Glomerular visceral epithelial cell (primary cell): Measurements from ENCODE around the gene ARF5.
"Not testable (repeated sequence)": the region's sequence is repeated elsewhere in the genome, so short reads cannot be mapped to it uniquely, and the experiment has no call there.

ENCODE experiments used
- DNase-seq: peaks from one replicate; pipeline ENCODE4 v3.0.0-alpha.2; 2016; ENCODE audit errors: extremely low spot score

Gene ARF5

DNA sequence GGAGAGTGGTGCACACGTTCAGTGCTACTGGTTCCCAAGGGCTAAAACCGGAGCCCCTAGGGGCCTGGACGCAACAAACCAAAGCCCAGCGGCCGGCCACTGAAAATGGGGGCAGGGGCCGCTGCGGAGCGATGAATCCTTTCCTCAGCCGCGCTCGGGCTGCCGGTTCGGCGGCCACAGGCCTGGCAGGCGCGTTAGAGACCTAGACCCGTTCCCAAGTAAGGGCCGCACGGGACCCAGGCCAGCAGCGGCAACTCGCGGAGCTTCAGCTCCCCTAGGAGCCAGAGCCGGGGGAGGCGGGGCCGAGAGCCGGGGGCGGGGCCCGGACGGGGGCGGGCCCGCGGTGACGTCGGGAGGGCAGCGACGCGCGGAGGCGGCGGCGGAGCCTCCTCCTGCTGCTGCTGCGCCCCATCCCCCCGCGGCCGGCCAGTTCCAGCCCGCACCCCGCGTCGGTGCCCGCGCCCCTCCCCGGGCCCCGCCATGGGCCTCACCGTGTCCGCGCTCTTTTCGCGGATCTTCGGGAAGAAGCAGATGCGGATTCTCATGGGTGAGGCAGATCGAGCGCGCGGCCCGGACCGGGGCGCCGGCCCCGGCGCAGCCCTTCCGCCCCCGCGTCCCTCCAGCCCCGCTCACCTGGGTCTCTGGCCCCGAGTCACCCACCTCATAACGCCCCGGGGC, at the start of gene ARF5:
Gene ARF5, plus strand, starts transcription at position 393 of the 678 bp plus-strand sequence. Its CDS starts 88 bp downstream, at position 481.
- DNase-seq = peak; percentile 84

DNA sequence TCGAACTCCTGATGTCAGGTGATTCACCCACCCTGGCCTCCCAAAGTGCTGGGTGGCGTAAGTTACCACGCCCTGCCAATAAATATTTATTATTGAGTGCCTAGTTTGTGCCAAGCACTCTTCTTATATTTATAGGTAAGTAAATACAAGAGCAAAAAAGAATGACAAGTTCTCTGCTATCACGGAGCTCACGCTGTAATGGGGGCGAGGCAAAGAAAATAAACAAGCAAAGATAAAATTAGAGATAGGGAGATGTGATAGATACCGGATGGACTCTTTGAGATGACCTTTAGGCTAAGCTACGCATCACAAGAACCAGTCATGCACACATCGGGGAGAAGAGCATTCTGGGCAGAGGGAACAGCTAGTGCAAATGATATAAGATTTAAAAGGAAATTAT, 49.1 kb upstream of the ARF5 start:
- DNase-seq = no peak

DNA sequence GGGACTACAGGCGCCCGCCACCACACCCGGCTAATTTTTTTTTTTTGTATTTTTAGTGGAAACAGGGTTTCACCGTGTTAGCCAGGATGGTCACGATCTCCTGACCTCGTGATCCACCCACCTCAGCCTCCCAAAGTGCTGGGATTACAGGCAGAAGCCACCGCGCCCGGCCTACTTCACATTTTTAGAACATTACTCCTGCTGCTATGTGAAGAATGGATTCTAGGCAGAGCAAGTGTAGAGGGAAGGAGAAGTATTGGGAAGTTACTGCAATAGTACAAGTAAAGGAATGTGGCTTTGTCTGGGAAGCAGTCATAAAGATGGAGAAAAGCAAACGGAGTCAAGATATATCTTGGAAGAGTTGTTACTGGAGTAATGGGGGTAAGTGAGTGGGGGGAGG, 47.8 kb upstream of the ARF5 start:
- not testable (repeated sequence) for DNase-seq

DNA sequence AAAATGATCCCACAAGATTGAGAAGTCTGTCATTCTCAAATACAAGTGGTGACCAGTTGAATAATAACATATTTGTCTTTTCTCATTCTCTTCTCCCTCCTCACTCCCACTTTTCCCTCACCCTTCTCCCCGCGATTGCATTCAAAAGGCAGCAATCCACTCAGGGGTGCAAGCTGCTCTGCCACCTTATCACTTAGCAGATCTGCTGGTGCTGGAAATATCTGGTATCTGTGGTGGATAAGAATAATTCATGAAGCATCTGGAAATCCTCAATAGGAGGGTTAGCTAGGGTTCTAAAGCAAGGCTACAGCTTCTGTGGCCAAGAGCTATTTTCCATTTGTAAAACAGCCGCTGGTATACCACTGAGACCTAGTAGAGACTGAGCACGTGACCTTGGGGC, 46.7 kb upstream of the ARF5 start:
- DNase-seq = no peak

DNA sequence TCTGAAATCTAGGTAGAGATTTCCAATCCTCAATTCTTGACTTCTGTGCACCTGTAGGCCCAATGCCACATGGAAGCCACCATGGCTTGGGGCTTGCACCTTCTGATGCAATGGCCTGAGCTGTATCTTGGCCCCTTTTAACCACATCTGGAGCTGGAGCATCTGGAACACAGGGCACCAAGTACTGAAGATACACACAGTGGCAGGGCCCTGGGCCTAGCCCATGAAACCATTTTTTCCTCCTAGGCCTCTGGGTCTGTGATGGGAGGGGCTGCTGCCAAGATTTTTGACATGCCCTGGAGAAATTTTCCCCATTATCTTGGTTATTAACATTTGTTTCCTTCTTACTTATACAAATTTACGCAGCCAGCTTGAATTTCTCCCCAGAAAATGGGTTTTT, 41.9 kb upstream of the ARF5 start:
- no peak for DNase-seq

DNA sequence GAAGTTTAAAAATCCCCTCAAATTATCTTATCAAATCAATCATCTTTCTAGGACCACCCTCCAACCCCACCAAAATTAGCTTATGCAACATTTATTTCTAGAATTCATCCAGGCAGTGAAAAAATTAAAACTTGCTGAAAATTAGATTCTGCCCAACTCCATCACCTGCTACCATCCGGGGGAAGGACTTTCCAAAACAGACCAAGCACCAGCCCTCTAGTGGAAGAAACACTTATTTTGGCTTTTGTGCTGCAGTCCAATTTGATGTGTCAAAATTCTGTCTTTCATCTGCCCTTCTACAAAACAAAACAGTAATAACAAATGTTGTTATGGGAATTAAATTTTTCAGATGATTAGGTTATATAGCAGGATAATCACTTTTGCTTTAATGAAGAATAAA, 38.0 kb upstream of the ARF5 start:
- DNase-seq = no peak

DNA sequence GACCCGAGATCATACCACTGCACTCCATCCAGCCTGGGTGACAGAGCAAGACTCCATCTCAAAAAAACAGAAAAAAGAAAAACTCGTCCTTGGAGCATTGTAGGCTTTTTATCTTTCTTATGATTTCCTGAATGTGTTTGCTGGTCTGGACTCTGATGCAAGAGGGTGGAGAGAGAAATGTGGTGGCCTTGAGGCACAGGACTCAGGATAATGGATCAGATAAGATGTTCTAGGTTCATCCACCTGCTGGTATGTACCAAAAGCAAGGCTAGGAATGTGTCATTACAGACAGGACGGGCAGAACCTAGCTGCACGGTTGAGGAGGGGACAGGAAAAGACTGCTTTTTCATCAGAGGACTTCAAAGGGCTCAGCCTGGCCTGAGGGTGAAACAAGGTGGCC, 36.3 kb upstream of the ARF5 start:
- DNase-seq = no peak

DNA sequence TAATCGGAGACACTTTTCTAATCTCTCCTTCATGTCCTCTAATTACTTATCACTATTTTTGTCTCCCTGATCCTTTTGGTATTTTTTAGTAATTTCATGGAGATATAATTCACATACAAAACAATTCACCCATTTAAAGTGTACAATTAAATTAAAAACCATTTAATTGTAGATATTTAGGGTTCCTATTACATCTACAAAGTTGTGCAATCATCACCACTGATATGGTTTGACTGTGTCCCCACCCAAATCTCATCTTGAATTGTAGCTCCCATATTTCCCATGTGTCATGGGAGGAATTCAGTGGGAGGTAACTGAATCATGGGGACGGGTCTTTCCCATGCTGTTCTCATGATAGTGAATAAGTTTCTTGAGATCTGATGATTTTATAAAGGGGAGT, 31.8 kb upstream of the ARF5 start:
- no peak for DNase-seq

DNA sequence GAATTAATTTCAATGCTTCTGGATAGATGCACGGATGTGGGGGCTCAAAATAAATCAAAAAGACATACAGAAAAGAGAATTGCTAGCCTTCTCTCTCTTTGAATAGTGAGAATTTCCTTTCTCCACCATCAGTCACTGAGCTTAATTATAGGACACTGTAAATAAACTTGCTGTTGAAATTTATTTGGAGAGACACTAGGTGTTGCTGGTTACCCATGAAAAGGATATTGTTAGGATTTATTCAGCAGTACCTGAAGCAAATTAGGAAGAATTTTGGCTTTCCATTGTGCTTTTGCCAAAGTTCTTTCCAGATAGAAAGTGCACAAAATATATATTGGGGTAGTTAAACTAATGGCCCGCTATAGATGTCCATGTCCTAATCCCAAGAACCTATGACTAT, 30.4 kb upstream of the ARF5 start:
- no peak for DNase-seq

DNA sequence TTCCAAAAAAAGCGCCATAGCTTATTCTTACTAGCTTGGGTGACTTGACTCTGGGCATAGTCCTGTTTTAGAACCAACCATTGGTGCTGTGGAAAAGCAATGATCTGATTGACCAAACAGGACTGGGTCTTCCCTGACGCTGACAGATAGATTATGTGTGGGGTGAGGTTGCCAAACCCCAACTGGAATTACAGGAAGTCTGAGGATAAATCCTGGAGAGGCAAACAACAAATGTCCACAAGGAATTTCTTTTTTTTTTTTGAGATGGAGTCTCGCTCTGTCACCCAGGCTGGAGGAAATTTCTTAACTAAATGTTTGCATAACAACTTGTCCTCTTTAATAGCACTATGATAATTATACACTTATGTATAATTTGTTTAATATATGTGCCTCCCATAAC, 22.0 kb upstream of the ARF5 start:
- DNase-seq = no peak

DNA sequence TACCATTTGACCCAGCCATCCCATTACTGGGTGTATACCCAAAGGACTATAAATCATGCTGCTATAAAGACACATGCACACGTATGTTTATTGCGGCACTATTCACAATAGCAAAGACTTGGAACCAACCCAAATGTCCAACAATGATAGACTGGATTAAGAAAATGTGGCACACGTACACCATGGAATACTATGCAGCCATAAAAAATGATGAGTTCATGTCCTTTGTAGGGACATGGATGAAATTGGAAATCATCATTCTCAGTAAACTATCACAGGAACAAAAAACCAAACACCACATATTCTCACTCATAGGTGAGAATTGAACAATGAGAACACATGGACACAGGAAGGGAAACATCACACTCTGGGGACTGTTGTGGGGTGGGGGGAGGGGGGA, 20.2 kb upstream of the ARF5 start:
- DNase-seq = not testable (repeated sequence)

DNA sequence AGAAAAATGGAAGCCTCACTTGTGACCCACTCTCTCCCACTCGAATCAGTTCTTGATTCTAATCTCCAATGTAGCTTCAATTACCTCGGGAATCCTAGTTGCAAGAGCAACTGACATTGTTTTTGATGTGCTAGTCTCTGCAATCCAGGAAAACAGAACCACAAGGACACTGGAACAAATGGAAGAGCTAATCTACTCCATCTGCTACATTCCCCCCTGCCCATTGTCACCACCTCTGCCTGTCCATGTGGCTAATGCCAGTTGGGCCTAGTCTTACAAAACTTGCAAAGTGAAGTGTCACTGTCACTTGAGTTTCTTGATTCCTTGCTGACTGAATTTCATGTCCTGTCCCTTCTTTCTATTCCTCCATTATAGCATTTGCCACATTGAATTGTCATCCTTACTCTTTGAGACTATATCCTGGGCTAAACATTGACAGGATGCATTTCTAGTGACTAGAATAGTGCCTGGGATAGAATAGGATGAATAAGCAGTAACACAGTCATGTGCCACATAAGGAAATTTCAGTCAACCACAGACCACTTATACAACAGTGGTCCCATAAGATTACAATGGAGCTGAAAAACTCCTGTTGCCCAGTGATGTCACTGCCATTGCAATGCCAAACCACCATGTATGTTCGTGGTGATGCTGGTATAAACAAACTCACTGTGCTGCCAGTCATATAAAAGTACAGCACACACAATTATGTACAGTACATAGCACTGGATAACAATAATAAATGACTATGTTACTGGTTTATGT, 16.3 kb upstream of the ARF5 start:
- no peak for DNase-seq

DNA sequence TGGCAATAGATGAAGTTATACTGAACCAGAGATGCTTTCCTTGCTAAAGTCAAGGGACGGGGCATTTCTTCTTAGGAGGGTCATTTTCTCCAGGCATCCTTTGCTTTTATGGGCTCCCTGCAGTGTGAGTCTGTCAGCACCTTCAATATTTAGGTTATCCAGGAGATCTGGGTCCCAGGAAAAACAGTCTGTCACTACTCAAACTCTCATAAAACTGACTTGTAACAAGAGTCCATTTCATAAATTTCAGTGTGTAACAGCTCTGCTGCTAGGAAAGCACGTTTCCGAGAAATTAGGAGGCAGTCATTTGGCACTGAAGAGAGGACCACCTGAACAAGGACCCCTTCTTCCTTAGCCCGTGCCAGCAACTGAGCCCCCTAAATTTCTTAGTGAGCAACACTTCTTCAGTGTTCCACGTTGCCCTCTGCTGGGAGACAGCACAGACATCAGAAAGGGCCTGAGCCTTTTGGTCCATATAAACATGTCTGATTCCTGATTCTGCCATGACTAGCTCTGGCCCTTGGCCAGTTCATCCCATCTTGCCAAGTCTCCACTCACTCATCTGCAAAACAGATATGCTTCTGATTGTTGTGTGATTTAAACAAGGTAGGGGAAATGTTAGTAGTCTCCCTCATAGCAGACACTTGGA, 10.1 kb upstream of the ARF5 start:
- no peak for DNase-seq

DNA sequence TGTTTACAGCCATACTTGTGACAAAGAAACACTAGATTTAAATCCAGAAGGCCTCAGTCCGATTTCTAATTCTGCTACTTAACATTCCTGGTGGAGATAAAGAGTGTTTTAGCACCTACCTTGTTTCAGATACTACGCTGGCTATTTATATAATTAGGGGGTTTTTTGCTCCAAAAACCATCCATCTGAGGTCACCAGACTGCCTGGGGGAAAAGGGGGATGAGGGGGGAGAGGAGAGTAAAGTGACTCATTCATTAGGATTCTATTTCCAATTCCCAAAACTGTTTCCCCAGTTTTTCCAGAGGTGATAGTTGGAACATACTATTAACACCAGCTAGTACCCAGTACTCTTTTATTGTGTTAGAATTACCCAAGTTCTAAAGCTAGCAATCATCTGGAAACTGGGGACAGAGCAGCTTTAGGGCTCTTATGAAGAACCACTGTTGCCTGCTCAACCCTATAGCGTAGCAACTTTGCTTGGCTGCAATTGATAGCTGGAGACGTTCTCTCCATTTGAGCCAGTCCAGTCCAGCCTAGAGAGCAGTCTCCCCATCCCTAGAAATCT, 9.4 kb upstream of the ARF5 start:
- DNase-seq = no peak

DNA sequence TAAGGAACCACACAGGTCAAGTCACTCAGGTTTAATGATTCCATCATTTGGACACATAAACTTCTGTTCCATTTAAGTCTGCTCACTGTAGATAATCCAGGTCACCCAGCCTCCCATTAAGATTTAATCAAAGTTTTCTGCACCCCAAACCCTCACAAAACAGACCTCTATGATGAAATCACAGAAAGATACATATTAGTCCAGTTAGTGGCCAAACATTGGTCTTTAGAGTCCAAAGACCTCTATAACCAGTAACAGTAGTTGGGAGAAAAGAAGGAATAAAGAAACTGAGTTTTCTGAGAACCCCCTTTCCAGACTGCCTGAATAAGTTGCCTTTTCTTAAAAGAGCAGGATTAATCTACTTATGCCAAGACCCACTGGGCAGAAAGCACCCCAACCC, 7.6 kb upstream of the ARF5 start:
- no peak for DNase-seq

DNA sequence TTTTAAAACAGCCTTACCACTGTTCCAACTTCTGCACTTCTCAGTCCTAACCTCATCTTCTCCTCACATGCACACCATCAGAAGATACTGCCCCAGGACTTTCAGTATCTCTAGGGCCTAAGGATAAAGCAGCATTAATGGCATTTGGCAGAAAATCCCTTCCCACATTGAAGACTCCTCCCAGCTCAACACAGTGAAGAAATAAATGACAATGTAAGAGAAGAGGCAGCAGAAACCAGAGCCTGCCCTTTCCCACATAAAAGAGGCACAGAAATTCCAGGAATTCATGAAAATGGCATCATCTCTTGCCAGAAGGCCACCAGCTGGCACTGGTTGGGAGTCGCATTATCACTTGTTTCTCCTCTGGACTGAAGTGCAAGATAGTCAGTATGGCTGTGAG, 6.5 kb upstream of the ARF5 start:
- DNase-seq = no peak

DNA sequence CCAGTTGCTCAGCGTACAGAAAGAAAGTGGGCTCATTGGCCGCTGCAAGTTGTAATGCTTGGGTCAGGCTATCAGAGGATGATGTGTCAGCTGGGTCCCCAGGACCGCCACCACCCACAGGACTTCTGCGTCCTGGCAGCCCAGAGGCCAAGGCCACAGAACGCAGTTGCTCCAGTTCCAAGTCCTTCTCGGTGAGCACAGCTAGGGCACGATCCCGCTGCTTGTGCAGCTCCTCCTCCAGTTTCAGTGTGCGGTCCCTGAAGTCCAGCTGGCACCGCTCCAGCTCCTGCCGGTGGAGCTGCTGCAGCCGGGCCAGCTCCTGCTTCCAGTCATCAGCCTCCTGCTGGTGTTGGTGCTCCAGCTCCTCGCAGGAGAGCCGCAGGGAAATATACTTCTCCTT, 5.8 kb upstream of the ARF5 start:
- DNase-seq = no peak

DNA sequence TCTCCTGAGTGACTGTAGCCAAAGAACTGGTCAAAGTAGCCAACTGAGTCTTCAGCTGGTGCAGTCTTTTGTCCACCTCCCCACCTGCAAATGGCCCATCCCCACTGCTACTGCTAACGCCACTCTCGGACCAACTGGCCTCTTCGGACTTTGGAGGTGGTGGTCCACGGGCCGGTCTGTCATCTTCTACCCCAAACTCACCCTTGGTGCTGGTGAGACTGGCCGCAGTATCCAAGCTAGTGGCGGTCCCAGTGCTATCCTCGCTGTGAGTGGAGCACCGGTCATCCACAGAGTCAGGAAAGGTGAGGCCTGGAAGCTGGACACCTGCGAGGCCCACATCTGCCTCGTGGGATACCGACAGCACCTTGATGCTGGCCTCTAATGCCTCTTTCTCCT, 3.6 kb upstream of the ARF5 start:
- DNase-seq = no peak

DNA sequence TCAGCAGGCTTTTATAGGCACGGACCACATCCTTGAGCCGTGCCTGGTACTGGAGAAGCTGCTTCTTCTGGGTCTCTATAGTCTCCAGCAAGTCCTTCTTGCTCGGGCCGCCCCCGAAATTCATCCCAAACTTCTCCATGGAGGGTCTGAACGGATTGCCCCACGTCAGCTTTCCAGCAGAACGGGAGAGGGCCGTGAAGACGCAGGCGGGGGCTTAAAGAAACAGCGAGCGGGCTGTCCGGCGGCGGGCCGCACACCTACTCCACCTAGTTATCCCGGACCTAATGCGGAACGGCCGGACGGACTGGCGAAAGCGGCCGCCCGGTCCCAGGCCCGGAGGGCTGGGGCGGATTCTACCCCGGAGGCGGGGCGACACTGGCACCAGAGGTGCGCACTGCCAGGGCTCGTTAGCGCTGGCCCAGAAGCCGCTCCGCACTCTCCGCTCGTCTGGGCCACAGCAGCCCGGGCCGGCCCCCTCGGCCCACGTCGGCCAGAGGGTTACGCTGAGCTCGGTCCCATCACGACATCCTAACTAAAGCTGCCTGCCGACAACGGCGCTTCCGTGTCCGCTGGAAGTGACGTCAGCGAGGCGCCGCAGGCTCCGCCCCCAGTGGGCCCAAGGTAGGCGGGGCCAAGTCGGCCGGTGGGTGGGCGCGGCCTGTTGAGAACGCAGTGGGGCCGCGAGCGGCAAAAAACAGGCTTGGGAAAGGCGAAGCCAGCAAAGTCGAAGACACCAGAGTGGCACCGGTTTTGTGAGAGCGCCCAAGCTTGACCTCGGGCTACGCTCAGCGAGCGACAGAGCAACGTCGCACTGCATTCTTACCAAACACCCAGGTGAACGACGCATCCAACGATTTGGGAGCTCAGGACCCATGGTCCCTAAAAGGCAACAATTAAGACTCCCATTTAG, 2.9 kb upstream of the ARF5 start, which contains the start of gene GCC1:
Gene GCC1, minus strand, starts transcription at position 553 of the 910 bp plus-strand sequence. Its CDS starts 414 bp downstream, at position 139.
- DNase-seq = peak; percentile 84

DNA sequence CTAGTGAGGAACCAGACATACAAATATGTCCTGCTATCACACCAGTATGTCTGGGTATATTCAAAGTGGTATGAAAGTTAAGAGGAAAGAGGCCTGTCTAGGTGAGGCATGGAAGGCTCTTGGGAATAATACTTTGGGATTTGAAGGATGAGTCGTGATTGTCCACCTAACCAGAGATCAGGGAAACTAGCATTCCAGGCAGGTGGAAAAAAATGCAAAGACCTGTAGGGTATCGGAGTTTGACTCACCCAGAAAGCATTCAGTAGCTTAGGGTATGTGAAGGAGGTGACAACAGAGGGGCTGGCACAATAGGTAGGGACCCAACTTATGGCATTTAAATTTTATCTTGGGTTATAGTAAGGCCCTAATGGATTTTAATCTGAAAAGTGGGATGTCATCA, 1.9 kb upstream of the ARF5 start:
- no peak for DNase-seq

DNA sequence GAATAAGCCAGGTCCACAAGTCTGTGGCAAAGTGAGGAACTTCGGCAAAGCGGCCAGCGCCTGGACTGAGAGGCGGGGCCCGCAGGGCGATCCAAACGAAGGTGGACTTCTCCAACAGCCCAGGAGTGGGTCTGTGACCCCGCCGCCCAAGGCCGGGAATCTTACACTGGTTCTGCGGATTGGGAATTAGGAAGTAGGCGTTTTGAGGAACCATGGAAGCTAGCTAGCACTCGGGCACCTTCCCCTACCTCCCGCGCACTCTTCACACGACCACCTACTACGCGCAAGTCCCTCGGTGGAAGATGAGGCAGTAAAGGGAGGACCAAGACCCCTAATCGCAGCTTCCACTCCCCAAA, 570 bp upstream of the ARF5 start:
- no peak for DNase-seq
